ENCODE measurements around the gene ADRA2A.

ADRA2A gene

GRCh38 chr10:111113238-111113960 is 36.6 kb downstream of the ADRA2A start:
- DNase-seq (ENCODE audit: low read depth in 1 of 2, low spot score in 1 of 2), result no peak
- H3K27ac ChIP-seq (replicated peaks), result no peak overlapping the region
- H3K27me3 ChIP-seq (ENCODE audit: insufficient read depth, poor library complexity, severe bottlenecking), result no peaks in the 10 kb centered on the region
- no peak for TF ChIP-seq GABPA (IDR thresholded peaks at IDR 0.05; ENCODE audit: low read depth)
- TF ChIP-seq REST (IDR thresholded peaks at IDR 0.05; ENCODE audit: insufficient replicate concordance, low read depth), result no peak
- no peak for TF ChIP-seq POLR2AphosphoS5 (IDR thresholded peaks at IDR 0.05; ENCODE audit: low read depth)
- no peak for TF ChIP-seq SPI1 (IDR thresholded peaks at IDR 0.05; ENCODE audit: borderline replicate concordance, low read depth)
- no peak for TF ChIP-seq CTCF (IDR thresholded peaks at IDR 0.05; ENCODE audit: insufficient read depth, low read length)
- no peak overlapping the region for H3K4me3 ChIP-seq (replicated peaks; ENCODE audit: insufficient read depth, low read length)

GRCh38 chr10:111113961-111114757 is 37.3 kb downstream of the ADRA2A start:
- no peak for DNase-seq (ENCODE audit: low read depth in 1 of 2, low spot score in 1 of 2)
- Histone ChIP-seq H3K27ac (replicated peaks) (no peak overlapping the region), H3K4me3 (replicated peaks; ENCODE audit: insufficient read depth, low read length) (no peak overlapping the region), H3K27me3 (ENCODE audit: insufficient read depth, poor library complexity, severe bottlenecking) (no peaks in the 10 kb centered on the region)
- TF ChIP-seq REST (IDR thresholded peaks at IDR 0.05; ENCODE audit: insufficient replicate concordance, low read depth) (no peak), SPI1 (IDR thresholded peaks at IDR 0.05; ENCODE audit: borderline replicate concordance, low read depth) (no peak), CTCF (IDR thresholded peaks at IDR 0.05; ENCODE audit: insufficient read depth, low read length) (no peak), POLR2AphosphoS5 (IDR thresholded peaks at IDR 0.05; ENCODE audit: low read depth) (no peak), GABPA (IDR thresholded peaks at IDR 0.05; ENCODE audit: low read depth) (no peak)

GRCh38 chr10:111114758-111115500 is 38.1 kb downstream of the ADRA2A start:
- TF ChIP-seq CTCF (IDR thresholded peaks at IDR 0.05; ENCODE audit: insufficient read depth, low read length) (no peak), GABPA (IDR thresholded peaks at IDR 0.05; ENCODE audit: low read depth) (no peak), SPI1 (IDR thresholded peaks at IDR 0.05; ENCODE audit: borderline replicate concordance, low read depth) (no peak), POLR2AphosphoS5 (IDR thresholded peaks at IDR 0.05; ENCODE audit: low read depth) (no peak), REST (IDR thresholded peaks at IDR 0.05; ENCODE audit: insufficient replicate concordance, low read depth) (no peak)
- no peaks in the 10 kb centered on the region for H3K27me3 ChIP-seq (ENCODE audit: insufficient read depth, poor library complexity, severe bottlenecking)
- H3K27ac ChIP-seq (replicated peaks), result no peak overlapping the region
- no peak for DNase-seq (ENCODE audit: low read depth in 1 of 2, low spot score in 1 of 2)
- H3K4me3 ChIP-seq (replicated peaks; ENCODE audit: insufficient read depth, low read length), result no peak overlapping the region
